GM18505 (cell line): ENCODE data around the gene ENOX1.

Experiments used
- ATAC-seq: cut with Tn5 transposase; IDR thresholded peaks from one replicate; pipeline ENCODE4 v1.9.1; 2021; ENCODE audit not compliant: unreplicated experiment
- POLR2A ChIP-seq: IDR thresholded peaks from 4 replicates; pipeline ENCODE4 v1.6.1; 2011; ENCODE audit warnings: borderline replicate concordance; ENCODE audit not compliant: insufficient read depth, insufficient read length; ENCODE audit errors: extremely low read depth

The ENOX1 gene

GRCh38 chr13:43304945-43305344 is 481.8 kb downstream of the ENOX1 start:
- no peak for ATAC-seq
- TF ChIP-seq POLR2A, result no peak

GRCh38 chr13:43304449-43304848 is 482.3 kb downstream of the ENOX1 start:
- no peak for ATAC-seq
- TF ChIP-seq POLR2A, result no peak

DNA sequence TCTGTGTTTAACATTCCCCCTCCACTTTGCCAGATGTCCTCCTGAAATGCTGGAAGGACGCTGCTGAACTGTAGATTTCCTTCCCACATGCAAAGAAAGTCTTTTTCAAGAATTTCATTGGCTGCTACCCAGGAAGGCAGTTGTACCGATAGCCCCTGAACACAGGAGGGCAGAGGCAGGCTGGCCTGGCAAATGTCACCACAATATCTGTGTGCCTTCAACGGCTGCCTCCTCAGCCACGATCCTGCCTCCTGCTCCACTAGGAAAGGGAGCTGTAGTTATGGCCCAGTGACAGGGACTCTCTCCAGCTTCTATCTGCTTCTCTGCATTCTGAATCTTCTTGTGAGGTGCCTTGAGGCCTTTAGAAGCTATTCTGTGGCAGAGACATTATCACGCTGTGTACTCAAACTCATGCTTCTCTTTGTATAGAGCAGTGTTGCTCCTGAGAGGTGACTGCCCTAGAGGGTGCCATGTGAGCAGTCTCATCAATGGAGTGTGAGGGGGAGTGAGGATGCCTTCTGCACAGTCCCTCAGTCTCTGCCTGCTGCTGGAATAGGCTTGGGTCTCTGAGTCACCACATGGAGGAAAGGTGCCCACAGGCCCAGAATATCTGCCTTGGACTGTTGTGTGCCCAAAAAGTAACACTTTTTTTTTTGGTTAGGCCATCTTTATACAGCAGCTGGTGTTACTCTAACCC is 483.6 kb downstream of the ENOX1 start:
- no peak for TF ChIP-seq POLR2A
- no peak for ATAC-seq

GRCh38 chr13:43301346-43301969 is 485.3 kb downstream of the ENOX1 start:
- no peak for TF ChIP-seq POLR2A
- no peak for ATAC-seq

- no peak for TF ChIP-seq POLR2A
- no peak for ATAC-seq
Observed at GRCh38 chr13:43300865-43301264, 485.9 kb downstream of the ENOX1 start.

DNA sequence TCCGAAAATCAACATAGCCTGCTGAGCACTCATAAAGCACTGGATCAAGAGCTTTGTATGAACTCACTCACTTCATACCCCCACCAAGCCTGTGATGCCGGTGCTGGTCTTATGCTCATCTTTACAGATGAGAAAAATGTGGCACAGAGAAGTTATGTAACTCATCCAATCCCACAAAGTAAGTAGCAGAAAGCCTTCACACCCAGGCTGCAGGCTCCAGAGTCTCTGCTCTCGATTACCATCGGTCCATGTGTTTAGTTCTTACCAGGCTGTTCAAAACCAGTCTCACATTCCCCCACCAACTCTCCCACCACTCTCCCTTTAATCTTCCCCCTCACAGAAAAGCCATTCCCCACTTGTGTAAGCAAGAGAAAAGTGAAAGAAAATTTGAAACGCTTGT is 487.4 kb downstream of the ENOX1 start:
- ATAC-seq, result no peak
- TF ChIP-seq POLR2A, result no peak

DNA sequence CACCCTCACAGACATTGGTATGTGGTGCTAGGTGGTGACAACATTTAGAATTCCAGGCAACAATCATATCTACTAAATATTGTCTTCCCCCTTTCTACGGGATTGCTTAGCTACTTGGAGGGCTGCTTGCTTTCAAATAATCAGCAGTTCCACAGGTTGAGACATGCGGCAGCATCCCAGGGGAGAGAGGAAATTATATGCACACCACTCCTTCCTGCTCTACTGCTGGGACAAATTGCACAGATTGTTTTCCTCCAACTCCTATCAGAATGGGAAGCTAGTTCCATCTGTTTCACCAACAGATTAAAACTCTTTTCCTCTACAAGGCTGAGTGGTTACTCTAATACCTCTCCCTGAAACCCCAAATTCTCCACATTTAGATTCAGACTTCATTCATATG is 488.0 kb downstream of the ENOX1 start:
- no peak for TF ChIP-seq POLR2A
- no peak for ATAC-seq

DNA sequence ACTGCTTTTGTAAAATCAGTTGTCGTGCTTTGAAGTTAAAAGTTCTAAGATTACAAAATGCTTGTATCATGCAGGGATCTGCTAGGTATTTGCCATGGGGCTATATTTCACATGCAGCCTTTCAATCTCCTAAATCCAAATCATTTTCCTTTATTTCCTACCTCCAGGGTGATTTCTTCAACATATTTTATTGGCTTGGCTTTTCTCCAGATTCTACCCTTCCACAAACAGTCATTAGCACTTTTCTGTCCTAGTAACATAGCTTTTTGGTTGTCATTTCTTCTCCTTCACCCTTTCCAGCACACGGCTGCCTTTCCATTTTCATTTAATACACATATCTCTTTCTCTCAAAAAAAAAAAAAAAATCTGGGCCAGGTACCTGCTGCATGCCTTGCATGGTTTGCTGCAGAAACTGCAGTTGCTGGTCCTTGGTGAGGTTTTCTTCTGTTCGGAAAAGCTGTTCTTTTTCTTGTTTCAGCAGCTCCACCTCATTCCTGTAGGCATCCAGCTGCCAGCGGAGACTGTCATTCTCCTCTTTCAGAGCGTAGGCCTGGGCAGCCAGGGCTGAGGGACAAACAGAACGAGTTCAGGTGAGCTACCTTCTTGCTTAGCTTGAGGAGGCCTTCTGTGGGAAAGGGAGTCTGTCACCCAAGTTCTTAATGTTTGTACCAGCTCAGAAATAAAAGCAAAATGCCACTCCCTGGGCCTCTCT is 488.6 kb downstream of the ENOX1 start:
- no peak for ATAC-seq
- TF ChIP-seq POLR2A, result no peak

DNA sequence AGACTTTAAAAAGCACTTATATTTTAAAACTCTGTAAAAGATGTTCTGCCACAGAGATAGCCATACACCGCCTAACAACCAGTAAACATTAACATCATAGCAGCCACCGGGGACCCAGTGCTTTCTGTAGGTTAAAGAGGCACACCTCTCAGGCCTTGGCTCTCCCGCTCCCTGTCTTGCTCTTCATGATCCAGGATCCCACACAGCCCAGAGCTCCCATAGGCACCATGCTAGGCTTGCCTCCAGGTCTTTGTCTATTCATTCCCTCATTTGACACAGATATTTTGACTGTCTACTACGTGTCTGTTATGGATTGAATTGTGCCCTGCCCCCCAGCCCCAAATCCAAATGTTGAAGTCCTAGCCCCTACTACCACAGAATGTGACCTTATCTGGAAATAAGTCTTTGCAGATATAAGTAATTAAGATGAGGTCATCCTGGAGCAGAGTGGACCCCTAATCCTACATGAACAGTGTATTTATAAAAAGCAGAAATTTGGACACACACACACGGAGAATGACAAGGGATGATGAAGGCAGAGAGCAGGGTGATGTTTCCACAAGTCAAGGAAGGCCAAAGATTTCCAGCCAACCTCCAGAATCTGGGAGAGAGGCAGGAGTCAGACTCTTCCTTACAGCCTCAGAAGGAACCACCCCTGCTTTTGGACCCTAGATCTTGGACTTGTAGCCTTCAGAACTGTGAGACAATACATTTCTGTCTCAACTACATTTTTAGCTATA is 490.8 kb downstream of the ENOX1 start:
- no peak for ATAC-seq
- no peak for TF ChIP-seq POLR2A

GRCh38 chr13:43295321-43295720 is 491.5 kb downstream of the ENOX1 start:
- ATAC-seq, result no peak

GRCh38 chr13:43294412-43294811 is 492.4 kb downstream of the ENOX1 start:
- no peak for TF ChIP-seq POLR2A
- no peak for ATAC-seq

More at GRCh38 chr13:43295321-43295720, 491.5 kb downstream of the ENOX1 start:
- no peak for TF ChIP-seq POLR2A

GRCh38 chr13:43293986-43294385 is 492.8 kb downstream of the ENOX1 start:
- no peak for TF ChIP-seq POLR2A

GRCh38 chr13:43293561-43293960 is 493.2 kb downstream of the ENOX1 start:
- no peak for ATAC-seq
- TF ChIP-seq POLR2A, result no peak

More at GRCh38 chr13:43293986-43294385, 492.8 kb downstream of the ENOX1 start:
- no peak for ATAC-seq
